ENCODE results near the gene LCLAT1.

The LCLAT1 gene

DNA sequence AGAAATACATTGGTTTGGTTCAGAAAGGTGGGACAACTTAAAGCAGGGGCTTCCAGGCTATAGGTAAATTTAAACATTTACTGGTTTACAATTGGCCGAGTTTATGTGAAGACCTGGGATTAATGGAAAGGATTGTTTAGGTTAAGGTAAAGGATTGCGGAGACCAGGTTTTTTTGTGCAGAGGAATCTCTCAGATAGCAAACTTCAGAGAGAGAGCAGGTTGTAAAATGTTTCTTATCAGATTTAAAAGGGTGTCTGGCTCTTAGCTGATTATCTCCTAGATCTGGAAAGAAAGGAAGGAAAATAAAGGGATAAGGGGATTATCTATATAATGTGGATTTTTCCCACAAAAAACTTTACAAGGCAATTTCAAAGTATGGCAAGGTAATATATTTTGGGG, 101.3 kb downstream of the LCLAT1 start:
- Histone ChIP-seq H3K4me3 (replicated peaks; ENCODE audit: insufficient read depth, low read length) (no peak overlapping the region), H3K27me3 (ENCODE audit: insufficient read depth, poor library complexity, severe bottlenecking) (no peaks in the 10 kb centered on the region), H3K27ac (replicated peaks) (no peak overlapping the region)
- TF ChIP-seq SPI1 (IDR thresholded peaks at IDR 0.05; ENCODE audit: borderline replicate concordance, low read depth): no peak
- TF ChIP-seq, protein P1, sequence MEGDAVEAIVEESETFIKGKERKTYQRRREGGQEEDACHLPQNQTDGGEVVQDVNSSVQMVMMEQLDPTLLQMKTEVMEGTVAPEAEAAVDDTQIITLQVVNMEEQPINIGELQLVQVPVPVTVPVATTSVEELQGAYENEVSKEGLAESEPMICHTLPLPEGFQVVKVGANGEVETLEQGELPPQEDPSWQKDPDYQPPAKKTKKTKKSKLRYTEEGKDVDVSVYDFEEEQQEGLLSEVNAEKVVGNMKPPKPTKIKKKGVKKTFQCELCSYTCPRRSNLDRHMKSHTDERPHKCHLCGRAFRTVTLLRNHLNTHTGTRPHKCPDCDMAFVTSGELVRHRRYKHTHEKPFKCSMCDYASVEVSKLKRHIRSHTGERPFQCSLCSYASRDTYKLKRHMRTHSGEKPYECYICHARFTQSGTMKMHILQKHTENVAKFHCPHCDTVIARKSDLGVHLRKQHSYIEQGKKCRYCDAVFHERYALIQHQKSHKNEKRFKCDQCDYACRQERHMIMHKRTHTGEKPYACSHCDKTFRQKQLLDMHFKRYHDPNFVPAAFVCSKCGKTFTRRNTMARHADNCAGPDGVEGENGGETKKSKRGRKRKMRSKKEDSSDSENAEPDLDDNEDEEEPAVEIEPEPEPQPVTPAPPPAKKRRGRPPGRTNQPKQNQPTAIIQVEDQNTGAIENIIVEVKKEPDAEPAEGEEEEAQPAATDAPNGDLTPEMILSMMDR (IDR thresholded peaks at IDR 0.05; ENCODE audit: insufficient read depth, low read length): no peak
- TF ChIP-seq POLR2AphosphoS5 (IDR thresholded peaks at IDR 0.05; ENCODE audit: low read depth): no peak
- TF ChIP-seq, protein P2, sequence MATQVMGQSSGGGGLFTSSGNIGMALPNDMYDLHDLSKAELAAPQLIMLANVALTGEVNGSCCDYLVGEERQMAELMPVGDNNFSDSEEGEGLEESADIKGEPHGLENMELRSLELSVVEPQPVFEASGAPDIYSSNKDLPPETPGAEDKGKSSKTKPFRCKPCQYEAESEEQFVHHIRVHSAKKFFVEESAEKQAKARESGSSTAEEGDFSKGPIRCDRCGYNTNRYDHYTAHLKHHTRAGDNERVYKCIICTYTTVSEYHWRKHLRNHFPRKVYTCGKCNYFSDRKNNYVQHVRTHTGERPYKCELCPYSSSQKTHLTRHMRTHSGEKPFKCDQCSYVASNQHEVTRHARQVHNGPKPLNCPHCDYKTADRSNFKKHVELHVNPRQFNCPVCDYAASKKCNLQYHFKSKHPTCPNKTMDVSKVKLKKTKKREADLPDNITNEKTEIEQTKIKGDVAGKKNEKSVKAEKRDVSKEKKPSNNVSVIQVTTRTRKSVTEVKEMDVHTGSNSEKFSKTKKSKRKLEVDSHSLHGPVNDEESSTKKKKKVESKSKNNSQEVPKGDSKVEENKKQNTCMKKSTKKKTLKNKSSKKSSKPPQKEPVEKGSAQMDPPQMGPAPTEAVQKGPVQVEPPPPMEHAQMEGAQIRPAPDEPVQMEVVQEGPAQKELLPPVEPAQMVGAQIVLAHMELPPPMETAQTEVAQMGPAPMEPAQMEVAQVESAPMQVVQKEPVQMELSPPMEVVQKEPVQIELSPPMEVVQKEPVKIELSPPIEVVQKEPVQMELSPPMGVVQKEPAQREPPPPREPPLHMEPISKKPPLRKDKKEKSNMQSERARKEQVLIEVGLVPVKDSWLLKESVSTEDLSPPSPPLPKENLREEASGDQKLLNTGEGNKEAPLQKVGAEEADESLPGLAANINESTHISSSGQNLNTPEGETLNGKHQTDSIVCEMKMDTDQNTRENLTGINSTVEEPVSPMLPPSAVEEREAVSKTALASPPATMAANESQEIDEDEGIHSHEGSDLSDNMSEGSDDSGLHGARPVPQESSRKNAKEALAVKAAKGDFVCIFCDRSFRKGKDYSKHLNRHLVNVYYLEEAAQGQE (IDR thresholded peaks at IDR 0.05; ENCODE audit: insufficient replicate concordance, low read depth): no peak
- TF ChIP-seq GABPA (IDR thresholded peaks at IDR 0.05; ENCODE audit: low read depth): no peak
- no peak for DNase-seq (ENCODE audit: low read depth in 1 of 2, low spot score in 1 of 2)

DNA sequence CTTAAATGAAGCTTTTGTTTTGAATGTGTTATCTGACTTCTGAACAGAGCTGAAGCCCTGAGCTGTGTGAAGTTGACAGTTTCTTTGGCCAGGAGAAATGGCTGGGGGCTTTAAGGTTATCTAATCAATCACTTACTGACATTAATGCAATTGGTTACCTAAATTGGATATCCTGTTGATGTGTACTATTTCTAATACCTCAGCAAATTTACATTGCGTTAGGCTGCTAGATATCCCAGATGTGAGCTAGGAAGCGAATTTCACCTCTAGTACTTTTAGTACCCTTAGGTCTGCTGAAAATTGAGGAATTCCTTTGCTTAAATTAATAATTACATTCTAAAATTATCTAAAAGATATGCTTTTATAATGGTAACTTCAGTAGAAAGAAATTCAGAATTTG, 102.0 kb downstream of the LCLAT1 start:
- H3K27ac ChIP-seq (replicated peaks): no peak overlapping the region
- TF ChIP-seq POLR2AphosphoS5 (IDR thresholded peaks at IDR 0.05; ENCODE audit: low read depth) (no peak), GABPA (IDR thresholded peaks at IDR 0.05; ENCODE audit: low read depth) (no peak), SPI1 (IDR thresholded peaks at IDR 0.05; ENCODE audit: borderline replicate concordance, low read depth) (no peak)
- TF ChIP-seq, protein P2 (IDR thresholded peaks at IDR 0.05; ENCODE audit: insufficient replicate concordance, low read depth): no peak
- TF ChIP-seq, protein P1 (IDR thresholded peaks at IDR 0.05; ENCODE audit: insufficient read depth, low read length): no peak
- no peak for DNase-seq (ENCODE audit: low read depth in 1 of 2, low spot score in 1 of 2)
- H3K4me3 ChIP-seq (replicated peaks; ENCODE audit: insufficient read depth, low read length): no peak overlapping the region
- no peaks in the 10 kb centered on the region for H3K27me3 ChIP-seq (ENCODE audit: insufficient read depth, poor library complexity, severe bottlenecking)

DNA sequence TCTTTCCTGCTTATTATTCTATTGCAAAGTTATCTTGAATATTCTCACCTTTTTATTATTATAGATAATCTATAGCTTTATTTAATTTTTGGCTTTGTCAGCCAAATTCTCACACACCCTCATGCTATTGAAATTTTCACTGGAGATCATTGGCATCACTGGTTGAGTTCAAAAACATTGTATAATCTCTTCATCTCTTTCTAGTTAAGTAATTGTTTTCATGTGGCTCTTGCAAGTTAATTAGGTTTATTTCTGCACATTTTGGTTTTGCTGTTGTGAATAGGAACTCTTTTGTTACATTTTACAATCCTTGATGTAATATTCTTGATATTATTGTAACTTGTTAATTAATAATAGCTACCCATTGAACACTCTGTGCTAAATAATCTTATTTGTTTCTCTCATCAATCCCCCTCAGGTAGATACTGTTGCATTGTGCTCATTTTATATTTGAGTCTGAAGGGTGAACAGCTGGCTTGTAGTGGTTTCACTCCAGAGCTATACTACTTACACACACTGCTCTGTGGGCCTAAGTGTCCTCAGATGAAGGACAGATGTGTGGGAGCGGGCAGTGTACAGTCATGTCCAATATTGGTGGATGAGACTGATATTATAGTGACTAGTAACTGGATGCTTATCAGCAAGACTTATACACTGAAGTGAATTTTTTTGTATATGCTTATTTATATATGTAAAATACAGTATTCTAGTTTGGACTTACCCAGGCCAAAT, 112.7 kb downstream of the LCLAT1 start:
- TF ChIP-seq, protein P2 (IDR thresholded peaks at IDR 0.05; ENCODE audit: insufficient replicate concordance, low read depth): no peak
- no peak for TF ChIP-seq POLR2AphosphoS5 (IDR thresholded peaks at IDR 0.05; ENCODE audit: low read depth)
- no peak for TF ChIP-seq GABPA (IDR thresholded peaks at IDR 0.05; ENCODE audit: low read depth)
- TF ChIP-seq SPI1 (IDR thresholded peaks at IDR 0.05; ENCODE audit: borderline replicate concordance, low read depth): no peak
- TF ChIP-seq, protein P1 (IDR thresholded peaks at IDR 0.05; ENCODE audit: insufficient read depth, low read length): no peak
- DNase-seq (ENCODE audit: low read depth in 1 of 2, low spot score in 1 of 2): no peak
- Histone ChIP-seq H3K27ac (replicated peaks) (no peak overlapping the region), H3K4me3 (replicated peaks; ENCODE audit: insufficient read depth, low read length) (no peak overlapping the region), H3K27me3 (ENCODE audit: insufficient read depth, poor library complexity, severe bottlenecking) (no peaks in the 10 kb centered on the region)

Data from HL-60 (cell line).